H9 (cell line): ENCODE measurements around the gene MAST4. TPM values are rescaled to one million over a fixed set of nuclear protein-coding genes. Genes with fewer than 3 reads are reported as not detected.

Experiments used
- DNase-seq: peaks from one replicate; pipeline ENCODE4 v3.0.0-alpha.2; 2017
- H2AFZ ChIP-seq: one replicate; pipeline ENCODE4 v1.6.1; 2013; ENCODE audit warnings: mild to moderate bottlenecking, low read length, control low read depth, moderate library complexity
- H2AK5ac ChIP-seq: 2 replicates; pipeline ENCODE4 v1.6.1; 2013; ENCODE audit warnings: low read length, control low read depth, mixed read lengths; ENCODE audit not compliant: insufficient read length
- H2BK120ac ChIP-seq: one replicate; pipeline ENCODE4 v1.6.1; 2013; ENCODE audit warnings: low read depth, mild to moderate bottlenecking, low read length, control low read depth, inconsistent platforms; ENCODE audit not compliant: poor library complexity, severe bottlenecking
- H2BK12ac ChIP-seq: 2 replicates; pipeline ENCODE4 v1.6.1; 2013; ENCODE audit warnings: low read length, control low read depth, mixed read lengths, low read depth; ENCODE audit not compliant: insufficient read length
- H2BK15ac ChIP-seq: 2 replicates; pipeline ENCODE4 v1.6.1; 2013; ENCODE audit warnings: low read depth, low read length, control low read depth
- H2BK20ac ChIP-seq: one replicate; pipeline ENCODE4 v1.6.1; 2013; ENCODE audit warnings: low read depth, mild to moderate bottlenecking, low read length, control low read depth, inconsistent platforms; ENCODE audit not compliant: poor library complexity, severe bottlenecking
- H2BK5ac ChIP-seq: 2 replicates; pipeline ENCODE4 v1.6.1; 2013; ENCODE audit warnings: low read length, control low read depth, mixed read lengths; ENCODE audit not compliant: insufficient read length
- H3K14ac ChIP-seq: 2 replicates; pipeline ENCODE4 v1.6.1; 2013; ENCODE audit warnings: low read length, control low read depth; ENCODE audit not compliant: insufficient read depth
- H3K18ac ChIP-seq: 2 replicates; pipeline ENCODE4 v1.6.1; 2013; ENCODE audit warnings: low read depth, mild to moderate bottlenecking, mixed read lengths, low read length, control low read depth; ENCODE audit not compliant: insufficient read length
- H3K23ac ChIP-seq: 2 replicates; pipeline ENCODE4 v1.6.1; 2013; ENCODE audit warnings: low read length, control low read depth, mixed read lengths, low read depth; ENCODE audit not compliant: insufficient read length
- H3K23me2 ChIP-seq: 2 replicates; pipeline ENCODE4 v1.6.1; 2013; ENCODE audit warnings: low read depth, mild to moderate bottlenecking, mixed read lengths, low read length, control low read depth; ENCODE audit not compliant: insufficient read length, poor library complexity, severe bottlenecking
- H3K27ac ChIP-seq: 2 replicates; pipeline ENCODE4 v1.5.1; 2013; ENCODE audit warnings: low read length, control low read depth, mixed read lengths, low read depth; ENCODE audit not compliant: insufficient read length
- H3K27me3 ChIP-seq: 2 replicates; pipeline ENCODE4 v1.6.1; 2013; ENCODE audit warnings: low read length, control low read depth, inconsistent platforms; ENCODE audit not compliant: insufficient read depth
- H3K4ac ChIP-seq: 2 replicates; pipeline ENCODE4 v1.6.1; 2013; ENCODE audit warnings: low read depth, mild to moderate bottlenecking, control low read depth, inconsistent platforms, low read length, moderate library complexity
- H3K4me1 ChIP-seq: 2 replicates; pipeline ENCODE4 v1.6.1; 2013; ENCODE audit warnings: low read length, control low read depth, inconsistent platforms; ENCODE audit not compliant: insufficient read depth
- H3K4me2 ChIP-seq: 2 replicates; pipeline ENCODE4 v1.6.1; 2013; ENCODE audit warnings: low read length, control low read depth, mixed read lengths; ENCODE audit not compliant: insufficient read length, insufficient read depth
- H3K56ac ChIP-seq: 2 replicates; pipeline ENCODE4 v1.6.1; 2013; ENCODE audit warnings: low read depth, mild to moderate bottlenecking, mixed read lengths, low read length, control low read depth; ENCODE audit not compliant: insufficient read length
- H3K79me1 ChIP-seq: 2 replicates; pipeline ENCODE4 v1.6.1; 2013; ENCODE audit warnings: low read depth, mild to moderate bottlenecking, moderate library complexity, low read length, control low read depth, inconsistent platforms; ENCODE audit not compliant: insufficient read depth, poor library complexity, severe bottlenecking
- H3K79me2 ChIP-seq: 2 replicates; pipeline ENCODE4 v1.6.1; 2013; ENCODE audit warnings: low read length, control low read depth, inconsistent platforms; ENCODE audit not compliant: insufficient read depth
- H3K9ac ChIP-seq: 2 replicates; pipeline ENCODE4 v1.6.1; 2013; ENCODE audit warnings: low read length, control low read depth, mixed read lengths; ENCODE audit not compliant: insufficient read length; ENCODE audit errors: extremely low read depth
- H3K9me3 ChIP-seq: one replicate; pipeline ENCODE4 v1.6.1; 2013; ENCODE audit warnings: low read depth, low read length, inconsistent platforms; ENCODE audit not compliant: control insufficient read depth
- H3T11ph ChIP-seq: one replicate; pipeline ENCODE4 v1.6.1; 2013; ENCODE audit warnings: mild to moderate bottlenecking, low read length, control low read depth, inconsistent platforms
- H4K20me1 ChIP-seq: one replicate; pipeline ENCODE4 v1.6.1; 2013; ENCODE audit not compliant: control insufficient read depth, insufficient read length, insufficient read depth
- H4K5ac ChIP-seq: 2 replicates; pipeline ENCODE4 v1.6.1; 2013; ENCODE audit warnings: low read depth, mild to moderate bottlenecking, mixed read lengths, low read length, control low read depth; ENCODE audit not compliant: insufficient read length
- H4K8ac ChIP-seq: replicated peaks from 2 replicates; pipeline ENCODE4 v1.6.1; 2013; ENCODE audit warnings: low read length, control low read depth, mixed read lengths, low read depth; ENCODE audit not compliant: insufficient read length
- H4K91ac ChIP-seq: 2 replicates; pipeline ENCODE4 v1.6.1; 2013; ENCODE audit warnings: low read depth, mild to moderate bottlenecking, moderate library complexity, mixed read lengths, low read length, control low read depth; ENCODE audit not compliant: insufficient read length
- H3K27ac Mint-ChIP-seq, 3 experiments: 2 replicates in 2 of 3; 3 replicates in 1 of 3; pipeline ENCODE4 v1.8.0; 2020 to 2021; ENCODE audit warnings: mixed read lengths in 3 of 3, mild to moderate bottlenecking in 1 of 3, moderate library complexity in 1 of 3
- H3K27me3 Mint-ChIP-seq: 2 replicates; pipeline ENCODE4 v1.8.0; 2021; ENCODE audit warnings: low read depth, mild to moderate bottlenecking, moderate library complexity, mixed read lengths
- H3K36me3 Mint-ChIP-seq, 3 experiments: 2 replicates in 2 of 3; 3 replicates in 1 of 3; pipeline ENCODE4 v1.8.0; 2020 to 2021; ENCODE audit warnings: low read depth in 3 of 3, mixed read lengths in 3 of 3; ENCODE audit not compliant: insufficient read depth in 1 of 3
- H3K4me1 Mint-ChIP-seq, 2 experiments: 2 replicates each; pipeline ENCODE4 v1.8.0; 2020; ENCODE audit warnings: mixed read lengths in 2 of 2
- H3K4me3 Mint-ChIP-seq, 2 experiments: 2 replicates in 1 of 2; 3 replicates in 1 of 2; pipeline ENCODE4 v1.8.0; 2020 to 2021; ENCODE audit warnings: mild to moderate bottlenecking in 2 of 2, mixed read lengths in 2 of 2, moderate library complexity in 1 of 2
- H3K9me3 Mint-ChIP-seq, 2 experiments: 2 replicates in 1 of 2; 3 replicates in 1 of 2; pipeline ENCODE4 v1.8.0; 2020; ENCODE audit warnings: mild to moderate bottlenecking in 2 of 2, mixed read lengths in 2 of 2, moderate library complexity in 1 of 2
- WGBS: extraction: QIAGEN DNeasy Blood & Tissue Kit; methylation state at CpG from one replicate; pipeline ENCODE4 v1.1.7; 2013; ENCODE audit warnings: missing lambda C conversion rate, low lambda C conversion rate, mixed read lengths; ENCODE audit not compliant: insufficient read length; ENCODE audit errors: extremely low coverage; 5-methylcytosine and 5-hydroxymethylcytosine counted together
- total RNA-seq: library from RNA; stranded (reverse); gene quantifications from 2 replicates; pipeline ENCODE4 v1.2.1, GENCODE V29; 2021
- TF ChIP-seq, protein P1 (sequence below): fragments of 200-600 bp; sonication (generic); conservative IDR thresholded peaks from 3 replicates; pipeline ENCODE4 v1.8.0; 2021; ENCODE audit warnings: antibody characterized with exemption, mild to moderate bottlenecking

MAST4 gene
- total RNA-seq, 1 experiment from 2014 or later = 3.7 TPM

DNA sequence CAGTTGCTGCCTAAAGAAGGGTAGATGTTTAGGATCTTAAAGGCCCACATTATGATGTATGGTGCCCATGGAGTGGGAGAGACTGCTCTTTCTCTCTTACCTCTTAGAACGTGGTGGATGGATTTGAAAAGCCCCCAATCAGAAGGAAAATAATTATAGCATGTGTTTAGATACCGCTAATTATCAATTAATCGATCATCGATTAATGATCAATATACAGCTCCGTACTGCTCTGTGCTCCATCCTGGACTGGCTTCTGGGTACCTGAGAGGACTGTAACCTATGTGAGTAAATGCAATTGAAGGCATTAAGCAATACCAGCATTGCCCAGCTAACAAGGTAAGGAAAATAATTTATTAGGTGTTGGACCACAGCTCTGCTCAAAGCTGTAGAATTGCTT, 149.1 kb downstream of the MAST4 start:
- no peak overlapping the region for H3K14ac ChIP-seq
- Mint-ChIP-seq H3K4me3 (no peak overlapping the region), H3K36me3 (peaks cover 7 to 11% (median 10%) of the 10 kb centered on the region in 3 experiments), H3K27me3 (no peaks in the 10 kb centered on the region; the same call in none of the 2 replicates), H3K27ac (no peak overlapping the region), H3K9me3 (peaks cover 15 to 16% of the 10 kb centered on the region in 2 experiments), H3K4me1 (no peaks in the 10 kb centered on the region)
- H4K8ac ChIP-seq = no peak overlapping the region
- no peaks in the 10 kb centered on the region for H3K79me1 ChIP-seq
- no peak overlapping the region for H3K4me2 ChIP-seq
- no peak overlapping the region for H3T11ph ChIP-seq
- H4K5ac ChIP-seq = no peak overlapping the region
- no peak overlapping the region for H4K91ac ChIP-seq
- H3K9me3 ChIP-seq = no peaks in the 10 kb centered on the region
- no peaks in the 10 kb centered on the region for H3K27me3 ChIP-seq
- H3K23me2 ChIP-seq = no peaks in the 10 kb centered on the region
- no peak overlapping the region for H3K56ac ChIP-seq
- no peak overlapping the region for H3K9ac ChIP-seq
- no peak overlapping the region for H2BK120ac ChIP-seq
- H3K27ac ChIP-seq = no peak overlapping the region
- H3K4me1 ChIP-seq = no peaks in the 10 kb centered on the region
- no CpG with 5 or more reads among the region's 5 CpGs for WGBS
- no peak overlapping the region for H2AK5ac ChIP-seq
- H4K20me1 ChIP-seq = no peaks in the 10 kb centered on the region
- no peak overlapping the region for H2BK15ac ChIP-seq
- H2BK5ac ChIP-seq = no peak overlapping the region
- H2BK20ac ChIP-seq = no peak overlapping the region
- H3K4ac ChIP-seq = no peak overlapping the region
- no peak overlapping the region for H3K18ac ChIP-seq
- TF ChIP-seq, protein P1, sequence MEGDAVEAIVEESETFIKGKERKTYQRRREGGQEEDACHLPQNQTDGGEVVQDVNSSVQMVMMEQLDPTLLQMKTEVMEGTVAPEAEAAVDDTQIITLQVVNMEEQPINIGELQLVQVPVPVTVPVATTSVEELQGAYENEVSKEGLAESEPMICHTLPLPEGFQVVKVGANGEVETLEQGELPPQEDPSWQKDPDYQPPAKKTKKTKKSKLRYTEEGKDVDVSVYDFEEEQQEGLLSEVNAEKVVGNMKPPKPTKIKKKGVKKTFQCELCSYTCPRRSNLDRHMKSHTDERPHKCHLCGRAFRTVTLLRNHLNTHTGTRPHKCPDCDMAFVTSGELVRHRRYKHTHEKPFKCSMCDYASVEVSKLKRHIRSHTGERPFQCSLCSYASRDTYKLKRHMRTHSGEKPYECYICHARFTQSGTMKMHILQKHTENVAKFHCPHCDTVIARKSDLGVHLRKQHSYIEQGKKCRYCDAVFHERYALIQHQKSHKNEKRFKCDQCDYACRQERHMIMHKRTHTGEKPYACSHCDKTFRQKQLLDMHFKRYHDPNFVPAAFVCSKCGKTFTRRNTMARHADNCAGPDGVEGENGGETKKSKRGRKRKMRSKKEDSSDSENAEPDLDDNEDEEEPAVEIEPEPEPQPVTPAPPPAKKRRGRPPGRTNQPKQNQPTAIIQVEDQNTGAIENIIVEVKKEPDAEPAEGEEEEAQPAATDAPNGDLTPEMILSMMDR = no peak
- no peak overlapping the region for H2BK12ac ChIP-seq
- H3K79me2 ChIP-seq = no peaks in the 10 kb centered on the region
- H2AFZ ChIP-seq = no peak overlapping the region
- DNase-seq = no peak
- no peak overlapping the region for H3K23ac ChIP-seq
